Astrocyte of the spinal cord (primary cell): Measurements from ENCODE around the gene ST8SIA1.

ENCODE experiments used
- DNase-seq: peaks from one replicate; pipeline ENCODE4 v3.0.0; 2011; ENCODE audit warnings: low read depth, low spot score
- H3K4me3 ChIP-seq: 2 replicates; pipeline ENCODE4 v1.5.1; 2011; ENCODE audit warnings: low read depth, mild to moderate bottlenecking, low read length, moderate library complexity
- in situ Hi-C: cut with HindIII; loops from 2 replicates; pipeline ENCODE4 v1.10.0; 2017; ENCODE audit warnings: low sequenced_read_pairs
- TF ChIP-seq, protein P1 (sequence below): IDR thresholded peaks from 2 replicates; pipeline ENCODE4 v1.5.1; 2012; ENCODE audit warnings: low read depth, mild to moderate bottlenecking, low read length, inconsistent platforms

The ST8SIA1 gene

DNA sequence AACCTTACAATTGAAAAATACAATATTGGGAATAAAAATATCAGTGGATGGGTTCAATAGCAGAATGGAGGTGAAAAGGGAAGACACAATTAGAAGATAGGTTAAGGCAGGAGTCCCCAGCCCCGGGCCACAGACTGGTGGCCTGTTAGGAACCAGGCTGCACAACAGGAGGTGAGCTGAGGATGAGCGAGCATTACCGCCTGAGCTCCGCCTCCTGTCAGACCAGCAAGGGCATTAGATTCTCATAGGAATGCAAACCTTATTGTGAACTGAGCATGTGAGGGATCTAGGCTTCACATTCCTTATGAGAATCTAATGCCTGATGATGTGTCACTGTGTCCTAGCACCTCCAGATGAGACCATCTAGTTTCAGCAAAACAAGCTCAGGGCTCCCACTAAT is 27.3 kb upstream of the ST8SIA1 start:
- TF ChIP-seq, protein P1, sequence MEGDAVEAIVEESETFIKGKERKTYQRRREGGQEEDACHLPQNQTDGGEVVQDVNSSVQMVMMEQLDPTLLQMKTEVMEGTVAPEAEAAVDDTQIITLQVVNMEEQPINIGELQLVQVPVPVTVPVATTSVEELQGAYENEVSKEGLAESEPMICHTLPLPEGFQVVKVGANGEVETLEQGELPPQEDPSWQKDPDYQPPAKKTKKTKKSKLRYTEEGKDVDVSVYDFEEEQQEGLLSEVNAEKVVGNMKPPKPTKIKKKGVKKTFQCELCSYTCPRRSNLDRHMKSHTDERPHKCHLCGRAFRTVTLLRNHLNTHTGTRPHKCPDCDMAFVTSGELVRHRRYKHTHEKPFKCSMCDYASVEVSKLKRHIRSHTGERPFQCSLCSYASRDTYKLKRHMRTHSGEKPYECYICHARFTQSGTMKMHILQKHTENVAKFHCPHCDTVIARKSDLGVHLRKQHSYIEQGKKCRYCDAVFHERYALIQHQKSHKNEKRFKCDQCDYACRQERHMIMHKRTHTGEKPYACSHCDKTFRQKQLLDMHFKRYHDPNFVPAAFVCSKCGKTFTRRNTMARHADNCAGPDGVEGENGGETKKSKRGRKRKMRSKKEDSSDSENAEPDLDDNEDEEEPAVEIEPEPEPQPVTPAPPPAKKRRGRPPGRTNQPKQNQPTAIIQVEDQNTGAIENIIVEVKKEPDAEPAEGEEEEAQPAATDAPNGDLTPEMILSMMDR: no peak
- no peak for DNase-seq
- in situ Hi-C loops: no loop called here
- no peak overlapping the region for H3K4me3 ChIP-seq

DNA sequence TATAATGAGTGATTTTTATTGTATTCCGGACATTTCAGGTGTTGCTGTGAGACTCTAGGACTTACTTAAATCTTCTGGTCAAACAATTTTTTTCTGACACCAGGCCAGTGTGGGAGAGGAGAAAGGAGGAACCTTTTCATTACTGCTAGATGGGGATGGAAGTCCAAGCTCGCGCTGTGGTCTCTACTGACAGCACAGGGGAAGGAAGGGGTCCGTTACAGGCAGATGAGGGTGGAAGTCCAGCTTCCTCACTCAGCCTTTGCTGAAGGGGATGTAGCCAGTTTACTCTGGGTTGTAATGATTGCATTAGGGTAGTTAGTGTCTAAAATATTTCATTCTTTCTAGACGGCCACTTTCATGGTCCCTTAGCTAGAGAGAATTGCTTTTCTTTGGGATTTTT is 26.3 kb upstream of the ST8SIA1 start:
- DNase-seq: no peak
- TF ChIP-seq, protein P1: no peak
- no peak overlapping the region for H3K4me3 ChIP-seq
- in situ Hi-C loops: no loop called here

DNA sequence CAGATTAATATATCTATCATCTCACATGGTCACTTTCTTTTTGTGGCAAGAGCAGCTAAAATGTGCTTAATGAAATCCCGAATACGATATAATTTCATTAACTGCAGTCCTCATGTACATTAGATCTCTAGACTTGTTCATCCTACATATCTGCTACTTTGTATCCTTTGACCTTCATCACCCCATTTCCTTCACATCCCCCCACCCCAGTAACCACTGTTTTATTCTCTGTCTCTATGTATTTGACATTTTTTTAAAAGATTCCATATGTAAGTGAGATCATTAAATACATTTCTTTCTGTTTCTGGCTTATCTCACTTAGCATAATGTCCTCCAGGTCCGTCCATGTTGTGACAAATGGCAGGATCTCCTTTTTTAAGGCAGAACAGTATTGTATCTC is 23.0 kb upstream of the ST8SIA1 start:
- H3K4me3 ChIP-seq: no peak overlapping the region
- TF ChIP-seq, protein P1: no peak
- DNase-seq: no peak
- in situ Hi-C loops: no loop called here

DNA sequence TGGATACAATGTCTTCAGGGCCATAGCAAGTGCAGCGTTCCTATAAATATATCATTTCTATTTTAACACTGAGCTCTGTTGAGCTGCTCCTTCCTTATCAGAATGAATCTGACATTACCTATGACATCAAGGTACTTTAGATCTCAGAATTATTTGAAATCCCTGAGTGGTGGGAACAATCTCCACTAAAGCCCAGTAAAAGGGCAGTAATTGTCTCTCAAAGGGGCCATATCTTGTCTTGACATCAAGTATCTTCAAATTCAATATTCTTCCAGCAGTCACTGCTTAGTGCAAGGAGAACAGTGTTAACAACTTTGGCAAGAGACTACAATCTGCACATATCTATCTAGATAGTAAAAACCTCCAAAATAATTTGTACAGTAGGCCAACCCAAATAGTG is 21.7 kb upstream of the ST8SIA1 start:
- no peak overlapping the region for H3K4me3 ChIP-seq
- in situ Hi-C loops: no loop called here
- DNase-seq: no peak
- TF ChIP-seq, protein P1: no peak

DNA sequence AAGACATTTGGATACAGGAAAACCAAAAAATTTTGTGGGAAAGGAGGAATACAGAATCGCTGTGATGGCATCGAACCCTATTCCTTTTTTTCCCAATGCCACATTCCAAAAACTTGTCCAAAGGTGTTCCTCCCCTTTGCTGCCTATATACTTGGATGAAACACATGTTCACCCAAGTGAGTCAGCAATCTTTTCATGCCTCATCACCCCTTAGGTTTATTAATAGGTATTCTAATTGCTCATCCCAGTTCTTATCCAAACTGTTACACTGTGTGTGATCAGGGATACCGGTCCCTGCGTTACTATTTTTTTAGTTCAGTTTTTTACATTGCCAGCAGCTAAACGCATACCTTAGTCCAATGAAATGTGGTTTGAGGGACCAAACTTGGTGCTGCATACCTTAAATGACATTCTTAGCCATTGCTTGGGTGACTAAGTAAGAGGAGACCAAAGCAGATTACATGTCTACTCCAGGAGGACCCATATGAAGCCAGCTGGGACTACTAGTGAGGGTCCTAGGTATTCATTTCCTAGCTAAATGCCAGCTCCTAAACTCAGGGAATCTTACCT is 20.6 kb upstream of the ST8SIA1 start:
- no peak overlapping the region for H3K4me3 ChIP-seq
- TF ChIP-seq, protein P1: no peak
- no peak for DNase-seq
- in situ Hi-C loops: no loop called here

DNA sequence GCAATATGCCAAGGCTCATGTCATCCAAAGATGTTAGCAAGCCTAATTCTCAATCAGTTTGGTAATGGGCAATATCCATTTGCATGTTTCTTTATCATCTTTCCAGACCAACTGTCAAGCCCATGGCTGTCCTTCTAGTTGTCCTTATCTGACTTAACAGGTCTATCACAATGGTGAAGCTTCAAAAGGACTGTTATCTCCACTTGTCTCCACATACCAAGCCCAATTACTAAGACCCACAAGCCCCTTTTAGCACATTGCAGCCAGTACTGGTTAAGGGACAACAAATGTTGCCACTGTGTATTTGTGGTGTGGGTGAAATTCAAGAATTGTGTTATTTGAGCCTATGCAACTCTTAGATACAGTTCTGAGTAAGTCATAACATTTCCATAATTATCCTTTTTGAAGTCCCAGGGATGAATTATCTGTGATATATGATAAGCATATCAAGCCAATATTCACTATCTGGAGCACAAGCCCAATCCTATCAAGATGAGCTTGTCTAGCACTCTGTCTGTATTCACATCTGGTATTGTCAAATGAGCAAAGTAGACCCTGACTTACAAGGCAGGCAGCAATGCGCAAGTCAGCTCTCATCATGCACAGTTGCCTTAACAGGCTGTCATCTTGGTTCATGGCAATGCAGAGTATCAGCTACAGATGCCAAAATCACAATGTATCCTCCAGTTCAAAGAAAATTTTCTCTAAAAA is 19.3 kb upstream of the ST8SIA1 start:
- no peak for DNase-seq
- TF ChIP-seq, protein P1: no peak
- no peak overlapping the region for H3K4me3 ChIP-seq
- in situ Hi-C loops: no loop called here
